ENCODE results near the gene ZFP36L2. TPM values are rescaled to one million over a fixed set of nuclear protein-coding genes. Genes with fewer than 3 reads are reported as not detected.

ZFP36L2 gene
- total RNA-seq, 1 donor from 2014 or later: 39.8 TPM

DNA sequence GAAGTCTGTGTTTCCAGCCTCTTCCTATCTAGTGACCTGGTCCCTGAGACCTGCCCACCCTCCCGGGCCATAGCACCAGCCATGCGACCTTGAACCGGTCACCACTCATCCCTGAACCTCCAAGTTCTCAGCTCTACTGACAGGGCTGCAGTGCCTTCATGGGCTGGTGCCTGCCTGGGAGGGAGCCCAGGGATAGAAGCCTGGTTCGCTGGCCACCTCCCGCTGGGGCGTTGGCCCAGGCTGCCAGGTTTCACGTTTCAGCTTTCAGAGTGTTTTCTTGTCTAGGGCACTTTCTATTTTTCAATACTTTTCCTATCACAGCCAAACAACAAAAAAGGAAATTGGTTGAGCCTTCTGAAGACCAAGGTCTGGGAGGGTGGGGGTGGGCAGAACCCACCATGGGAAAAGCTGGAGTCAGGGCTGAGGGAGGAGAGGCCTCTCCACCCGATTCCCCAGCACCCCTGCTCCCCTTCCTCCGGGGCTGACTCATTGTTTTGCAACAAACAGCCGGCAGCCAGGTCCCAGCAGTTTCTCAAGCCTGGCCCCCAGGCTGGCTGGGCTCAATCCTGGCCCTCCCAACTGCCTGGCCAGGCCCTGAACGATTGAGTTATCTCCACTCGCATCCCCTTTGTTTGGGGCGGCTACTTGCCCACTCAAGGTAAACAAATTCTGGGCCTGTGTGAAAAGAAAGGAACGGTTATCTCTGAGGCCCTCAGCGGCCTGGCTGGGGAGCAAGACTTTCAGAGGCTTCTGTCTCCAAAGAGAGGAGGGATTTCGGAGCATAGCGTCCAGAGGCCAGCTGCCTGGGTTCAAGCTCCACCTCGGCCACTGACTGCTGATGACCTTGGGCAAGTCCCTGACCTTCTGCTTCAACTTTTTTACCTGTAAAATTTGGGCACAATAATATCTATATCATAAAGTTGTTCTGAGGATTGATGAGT, 47.5 kb downstream of the ZFP36L2 start:
- TF ChIP-seq, protein P1, sequence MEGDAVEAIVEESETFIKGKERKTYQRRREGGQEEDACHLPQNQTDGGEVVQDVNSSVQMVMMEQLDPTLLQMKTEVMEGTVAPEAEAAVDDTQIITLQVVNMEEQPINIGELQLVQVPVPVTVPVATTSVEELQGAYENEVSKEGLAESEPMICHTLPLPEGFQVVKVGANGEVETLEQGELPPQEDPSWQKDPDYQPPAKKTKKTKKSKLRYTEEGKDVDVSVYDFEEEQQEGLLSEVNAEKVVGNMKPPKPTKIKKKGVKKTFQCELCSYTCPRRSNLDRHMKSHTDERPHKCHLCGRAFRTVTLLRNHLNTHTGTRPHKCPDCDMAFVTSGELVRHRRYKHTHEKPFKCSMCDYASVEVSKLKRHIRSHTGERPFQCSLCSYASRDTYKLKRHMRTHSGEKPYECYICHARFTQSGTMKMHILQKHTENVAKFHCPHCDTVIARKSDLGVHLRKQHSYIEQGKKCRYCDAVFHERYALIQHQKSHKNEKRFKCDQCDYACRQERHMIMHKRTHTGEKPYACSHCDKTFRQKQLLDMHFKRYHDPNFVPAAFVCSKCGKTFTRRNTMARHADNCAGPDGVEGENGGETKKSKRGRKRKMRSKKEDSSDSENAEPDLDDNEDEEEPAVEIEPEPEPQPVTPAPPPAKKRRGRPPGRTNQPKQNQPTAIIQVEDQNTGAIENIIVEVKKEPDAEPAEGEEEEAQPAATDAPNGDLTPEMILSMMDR (conservative IDR thresholded peaks at IDR 0.05): no peak
- Mint-ChIP-seq H3K9me3 (no peaks in the 10 kb centered on the region), H3K27ac (ENCODE audit: unreplicated experiment) (peak overlapping the region; percentile 91), H3K4me1 (peaks cover 29% of the 10 kb centered on the region), H3K4me3 (no peak overlapping the region), H3K27me3 (ENCODE audit: low read depth) (no peaks in the 10 kb centered on the region), H3K36me3 (ENCODE audit: low read depth) (no peaks in the 10 kb centered on the region)
- DNase-seq (ENCODE audit: low read depth, low spot score): no peak

DNA sequence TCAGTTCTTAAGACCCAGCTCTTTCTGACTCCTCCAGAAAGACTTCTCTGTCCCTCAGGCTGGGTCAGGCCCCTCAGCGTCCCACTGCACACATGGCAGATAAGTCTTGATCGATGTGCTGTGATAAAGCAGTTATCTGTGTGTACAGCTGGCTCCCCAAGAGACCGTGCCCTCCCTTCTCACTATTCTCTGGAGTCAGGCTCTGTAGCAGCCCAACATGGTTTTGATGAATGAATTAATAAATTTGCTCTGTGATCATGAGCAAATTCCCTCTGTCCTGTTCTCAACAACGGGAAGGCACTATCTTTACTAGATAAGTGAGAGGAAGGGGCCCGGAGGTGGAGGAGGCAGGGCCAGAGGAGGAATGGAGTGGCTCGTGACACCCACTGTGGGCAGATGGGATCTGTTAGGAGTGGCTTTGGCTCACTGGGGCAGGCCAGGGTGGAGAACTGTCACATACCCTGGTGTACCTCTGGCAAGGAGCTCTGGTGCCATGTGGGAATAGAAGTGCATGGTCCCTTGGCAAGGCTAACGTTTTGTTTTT, 48.3 kb downstream of the ZFP36L2 start:
- no peaks in the 10 kb centered on the region for H3K36me3 Mint-ChIP-seq (ENCODE audit: low read depth)
- H3K27me3 Mint-ChIP-seq (ENCODE audit: low read depth): no peaks in the 10 kb centered on the region
- no peak for DNase-seq (ENCODE audit: low read depth, low spot score)
- TF ChIP-seq, protein P1 (conservative IDR thresholded peaks at IDR 0.05): no peak
- H3K27ac Mint-ChIP-seq (ENCODE audit: unreplicated experiment): peak overlapping the region; percentile 43
- no peaks in the 10 kb centered on the region for H3K9me3 Mint-ChIP-seq
- no peak overlapping the region for H3K4me3 Mint-ChIP-seq
- peaks cover 31% of the 10 kb centered on the region for H3K4me1 Mint-ChIP-seq

DNA sequence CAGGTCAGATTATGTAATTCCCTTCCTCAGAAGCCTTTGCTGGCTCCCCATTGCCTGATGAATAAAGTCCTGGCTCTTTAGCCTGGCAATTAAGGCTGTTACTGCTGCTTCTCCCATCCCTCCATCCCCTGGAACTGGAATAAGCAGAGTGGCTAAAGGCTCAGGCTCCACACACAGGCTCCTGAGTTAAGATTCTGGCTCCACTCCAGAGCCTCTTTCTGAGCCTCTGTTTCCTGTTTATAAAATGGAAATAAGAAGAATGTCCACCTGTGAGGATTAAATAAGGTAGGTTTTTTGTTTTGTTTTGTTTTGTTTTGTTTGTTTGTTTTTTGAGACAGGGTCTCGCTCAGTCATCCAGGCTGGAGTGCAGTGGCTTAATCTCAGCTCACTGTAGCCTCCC, 50.0 kb downstream of the ZFP36L2 start:
- H3K27me3 Mint-ChIP-seq (ENCODE audit: low read depth): no peaks in the 10 kb centered on the region
- DNase-seq (ENCODE audit: low read depth, low spot score): no peak
- H3K4me1 Mint-ChIP-seq: peaks cover 34% of the 10 kb centered on the region
- TF ChIP-seq, protein P1 (conservative IDR thresholded peaks at IDR 0.05): no peak
- no peaks in the 10 kb centered on the region for H3K9me3 Mint-ChIP-seq
- no peak overlapping the region for H3K27ac Mint-ChIP-seq (ENCODE audit: unreplicated experiment)
- no peaks in the 10 kb centered on the region for H3K36me3 Mint-ChIP-seq (ENCODE audit: low read depth)
- no peak overlapping the region for H3K4me3 Mint-ChIP-seq

DNA sequence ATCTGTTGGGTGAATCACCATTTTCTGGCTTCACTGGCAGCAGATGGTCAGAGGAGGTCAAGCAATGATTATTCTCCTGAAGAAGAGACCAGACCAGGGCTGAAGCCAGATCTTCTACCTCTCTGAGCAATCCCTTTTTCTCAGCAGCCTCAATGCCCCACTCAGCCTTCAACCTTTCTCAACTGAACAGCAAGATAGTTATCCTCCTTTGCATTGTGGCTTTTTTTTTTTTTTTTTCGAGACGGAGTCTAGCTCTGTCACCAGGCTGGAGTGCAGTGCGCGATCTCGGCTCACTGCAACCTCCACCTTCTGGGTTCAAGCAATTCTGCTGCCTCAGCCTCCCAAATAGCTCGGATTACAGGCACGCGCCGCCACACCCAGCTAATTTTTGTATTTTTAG, 50.5 kb downstream of the ZFP36L2 start:
- H3K27me3 Mint-ChIP-seq (ENCODE audit: low read depth): no peaks in the 10 kb centered on the region
- no peaks in the 10 kb centered on the region for H3K36me3 Mint-ChIP-seq (ENCODE audit: low read depth)
- DNase-seq (ENCODE audit: low read depth, low spot score): no peak
- TF ChIP-seq, protein P1 (conservative IDR thresholded peaks at IDR 0.05): no peak
- no peak overlapping the region for H3K27ac Mint-ChIP-seq (ENCODE audit: unreplicated experiment)
- peaks cover 34% of the 10 kb centered on the region for H3K4me1 Mint-ChIP-seq
- no peaks in the 10 kb centered on the region for H3K9me3 Mint-ChIP-seq
- no peak overlapping the region for H3K4me3 Mint-ChIP-seq

DNA sequence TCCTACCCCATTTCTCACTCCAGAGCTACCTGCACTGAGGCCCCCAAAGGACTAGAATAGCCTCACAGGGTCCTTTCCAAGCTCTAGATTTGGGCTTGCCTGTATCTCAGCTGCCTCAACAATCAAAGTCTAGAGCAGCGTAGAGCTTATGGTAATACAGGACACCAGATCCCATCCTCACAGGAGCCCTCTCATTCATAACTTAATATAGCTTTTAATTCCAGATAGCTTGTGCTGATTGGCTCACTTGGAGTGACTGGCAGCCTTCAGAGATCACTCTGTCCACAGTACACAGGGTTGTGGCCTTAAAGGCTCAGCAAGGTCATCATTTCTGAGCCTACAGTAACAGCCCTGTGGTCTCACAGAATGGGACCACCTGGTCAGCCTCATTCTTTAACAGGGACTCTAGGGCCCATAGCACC, 51.4 kb downstream of the ZFP36L2 start:
- Mint-ChIP-seq H3K9me3 (no peaks in the 10 kb centered on the region), H3K27ac (ENCODE audit: unreplicated experiment) (no peak overlapping the region), H3K4me1 (peaks cover 36% of the 10 kb centered on the region), H3K4me3 (no peak overlapping the region), H3K27me3 (ENCODE audit: low read depth) (no peaks in the 10 kb centered on the region), H3K36me3 (ENCODE audit: low read depth) (no peaks in the 10 kb centered on the region)
- DNase-seq (ENCODE audit: low read depth, low spot score): no peak
- TF ChIP-seq, protein P1 (conservative IDR thresholded peaks at IDR 0.05): no peak
